Liver (tissue), 3 donors: ENCODE measurements around the gene ABCA12.

ENCODE experiments used
- NR2F2 ChIP-seq: IDR thresholded peaks from 2 replicates; pipeline ENCODE4 v1.6.1; 2016; ENCODE audit warnings: antibody characterized with exemption
- RAD21 ChIP-seq, 2 donors: IDR thresholded peaks; 2 replicates each; pipeline ENCODE4 v1.6.1; 2016; ENCODE audit warnings: antibody characterized with exemption in 2 of 2, mild to moderate bottlenecking in 2 of 2
- RXRA ChIP-seq, 2 donors: IDR thresholded peaks; 2 replicates each; pipeline ENCODE4 v1.6.1; 2017 to 2018; ENCODE audit warnings: antibody characterized with exemption in 2 of 2, mild to moderate bottlenecking in 1 of 2
- SP1 ChIP-seq: IDR thresholded peaks from 2 replicates; pipeline ENCODE4 v1.6.1; 2018; ENCODE audit warnings: antibody characterized with exemption, mild to moderate bottlenecking
- TAF1 ChIP-seq: conservative IDR thresholded peaks from 2 replicates; pipeline ENCODE4 v1.6.1; 2016; ENCODE audit warnings: antibody characterized with exemption, mild to moderate bottlenecking
- YY1 ChIP-seq: IDR thresholded peaks from 2 replicates; pipeline ENCODE4 v1.6.1; 2016; ENCODE audit warnings: antibody characterized with exemption, mild to moderate bottlenecking
- TF ChIP-seq, protein P1 (sequence below): fragments of 150-350 bp; IDR thresholded peaks from 2 replicates; pipeline ENCODE4 v1.5.1; 2017; ENCODE audit warnings: improper control_type of control experiment, low read depth, low read length; ENCODE audit not compliant: missing input control
- TF ChIP-seq, protein P2 (sequence below): IDR thresholded peaks from 2 replicates; pipeline ENCODE4 v1.6.1; 2016; ENCODE audit warnings: antibody characterized with exemption
- TF ChIP-seq, protein P3 (sequence below): IDR thresholded peaks from 2 replicates; pipeline ENCODE4 v1.6.1; 2016; ENCODE audit warnings: antibody characterized with exemption
- TF ChIP-seq, protein P4 (sequence below): IDR thresholded peaks from 2 replicates; pipeline ENCODE4 v1.6.1; 2016; ENCODE audit warnings: antibody characterized with exemption, mild to moderate bottlenecking
- donor health status: healthy.
- donor health status: healthy.

DNA sequence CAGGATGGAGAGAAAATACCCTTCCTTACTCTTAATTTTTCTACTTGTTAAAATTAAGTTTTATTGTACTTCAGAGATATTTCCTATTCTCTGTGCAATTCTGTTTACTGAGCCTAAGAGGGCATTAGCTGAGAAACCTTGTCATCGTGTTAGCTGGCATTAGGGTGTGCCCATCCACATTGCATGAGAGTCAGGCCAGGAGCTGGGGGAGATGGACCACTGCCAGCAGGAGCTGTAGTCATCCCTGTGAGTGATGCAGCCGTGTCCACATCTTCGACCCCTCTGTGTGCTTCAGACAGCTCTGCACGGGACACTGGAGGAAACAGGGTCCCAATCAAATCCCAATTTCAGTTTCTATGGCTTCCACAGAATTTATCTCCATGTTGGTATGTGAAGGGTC lies 34.2 kb downstream of the ABCA12 start:
- TF ChIP-seq, protein P1, sequence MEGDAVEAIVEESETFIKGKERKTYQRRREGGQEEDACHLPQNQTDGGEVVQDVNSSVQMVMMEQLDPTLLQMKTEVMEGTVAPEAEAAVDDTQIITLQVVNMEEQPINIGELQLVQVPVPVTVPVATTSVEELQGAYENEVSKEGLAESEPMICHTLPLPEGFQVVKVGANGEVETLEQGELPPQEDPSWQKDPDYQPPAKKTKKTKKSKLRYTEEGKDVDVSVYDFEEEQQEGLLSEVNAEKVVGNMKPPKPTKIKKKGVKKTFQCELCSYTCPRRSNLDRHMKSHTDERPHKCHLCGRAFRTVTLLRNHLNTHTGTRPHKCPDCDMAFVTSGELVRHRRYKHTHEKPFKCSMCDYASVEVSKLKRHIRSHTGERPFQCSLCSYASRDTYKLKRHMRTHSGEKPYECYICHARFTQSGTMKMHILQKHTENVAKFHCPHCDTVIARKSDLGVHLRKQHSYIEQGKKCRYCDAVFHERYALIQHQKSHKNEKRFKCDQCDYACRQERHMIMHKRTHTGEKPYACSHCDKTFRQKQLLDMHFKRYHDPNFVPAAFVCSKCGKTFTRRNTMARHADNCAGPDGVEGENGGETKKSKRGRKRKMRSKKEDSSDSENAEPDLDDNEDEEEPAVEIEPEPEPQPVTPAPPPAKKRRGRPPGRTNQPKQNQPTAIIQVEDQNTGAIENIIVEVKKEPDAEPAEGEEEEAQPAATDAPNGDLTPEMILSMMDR = no peak
- TF ChIP-seq NR2F2 (no peak), YY1 (no peak), TAF1 (no peak), RAD21 (IDR thresholded peaks at IDR 0.05) (no peak), RXRA (IDR thresholded peaks at IDR 0.05) (no peak), SP1 (no peak)
- TF ChIP-seq, protein P2, sequence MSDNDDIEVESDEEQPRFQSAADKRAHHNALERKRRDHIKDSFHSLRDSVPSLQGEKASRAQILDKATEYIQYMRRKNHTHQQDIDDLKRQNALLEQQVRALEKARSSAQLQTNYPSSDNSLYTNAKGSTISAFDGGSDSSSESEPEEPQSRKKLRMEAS = no peak
- TF ChIP-seq, protein P3, sequence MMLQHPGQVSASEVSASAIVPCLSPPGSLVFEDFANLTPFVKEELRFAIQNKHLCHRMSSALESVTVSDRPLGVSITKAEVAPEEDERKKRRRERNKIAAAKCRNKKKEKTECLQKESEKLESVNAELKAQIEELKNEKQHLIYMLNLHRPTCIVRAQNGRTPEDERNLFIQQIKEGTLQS = no peak
- TF ChIP-seq, protein P4, sequence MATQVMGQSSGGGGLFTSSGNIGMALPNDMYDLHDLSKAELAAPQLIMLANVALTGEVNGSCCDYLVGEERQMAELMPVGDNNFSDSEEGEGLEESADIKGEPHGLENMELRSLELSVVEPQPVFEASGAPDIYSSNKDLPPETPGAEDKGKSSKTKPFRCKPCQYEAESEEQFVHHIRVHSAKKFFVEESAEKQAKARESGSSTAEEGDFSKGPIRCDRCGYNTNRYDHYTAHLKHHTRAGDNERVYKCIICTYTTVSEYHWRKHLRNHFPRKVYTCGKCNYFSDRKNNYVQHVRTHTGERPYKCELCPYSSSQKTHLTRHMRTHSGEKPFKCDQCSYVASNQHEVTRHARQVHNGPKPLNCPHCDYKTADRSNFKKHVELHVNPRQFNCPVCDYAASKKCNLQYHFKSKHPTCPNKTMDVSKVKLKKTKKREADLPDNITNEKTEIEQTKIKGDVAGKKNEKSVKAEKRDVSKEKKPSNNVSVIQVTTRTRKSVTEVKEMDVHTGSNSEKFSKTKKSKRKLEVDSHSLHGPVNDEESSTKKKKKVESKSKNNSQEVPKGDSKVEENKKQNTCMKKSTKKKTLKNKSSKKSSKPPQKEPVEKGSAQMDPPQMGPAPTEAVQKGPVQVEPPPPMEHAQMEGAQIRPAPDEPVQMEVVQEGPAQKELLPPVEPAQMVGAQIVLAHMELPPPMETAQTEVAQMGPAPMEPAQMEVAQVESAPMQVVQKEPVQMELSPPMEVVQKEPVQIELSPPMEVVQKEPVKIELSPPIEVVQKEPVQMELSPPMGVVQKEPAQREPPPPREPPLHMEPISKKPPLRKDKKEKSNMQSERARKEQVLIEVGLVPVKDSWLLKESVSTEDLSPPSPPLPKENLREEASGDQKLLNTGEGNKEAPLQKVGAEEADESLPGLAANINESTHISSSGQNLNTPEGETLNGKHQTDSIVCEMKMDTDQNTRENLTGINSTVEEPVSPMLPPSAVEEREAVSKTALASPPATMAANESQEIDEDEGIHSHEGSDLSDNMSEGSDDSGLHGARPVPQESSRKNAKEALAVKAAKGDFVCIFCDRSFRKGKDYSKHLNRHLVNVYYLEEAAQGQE = no peak
